HG03439 (cell line): ENCODE results near the gene ERMARD.

Experiments
- ATAC-seq: cut with Tn5 transposase; IDR thresholded peaks from one replicate; pipeline ENCODE4 v1.9.1; 2021; ENCODE audit warnings: mild to moderate bottlenecking, moderate library complexity; ENCODE audit not compliant: unreplicated experiment

The ERMARD gene

GRCh38 chr6:169820358-169820757 is 68.9 kb downstream of the ERMARD start:
- no peak for ATAC-seq

DNA sequence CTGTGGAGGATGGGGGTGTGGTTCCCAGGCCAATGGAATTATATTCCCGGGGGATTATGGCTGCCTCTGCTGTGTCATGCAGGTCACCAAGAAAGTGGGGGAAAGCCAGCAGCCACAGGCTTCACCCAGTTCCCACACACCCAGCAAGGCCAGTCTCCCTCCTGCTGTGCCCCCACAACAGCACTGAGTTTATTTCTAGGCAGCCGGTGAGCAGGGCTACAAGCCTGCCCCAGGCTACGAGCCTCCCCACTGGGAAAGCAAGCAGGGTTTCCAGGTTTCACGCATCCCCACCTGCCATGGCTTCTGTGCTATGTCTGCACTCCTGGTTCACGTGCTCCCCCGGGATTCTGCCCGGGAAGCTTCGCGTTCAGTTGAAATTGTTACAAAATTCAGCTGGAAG is 72.6 kb downstream of the ERMARD start:
- no peak for ATAC-seq

GRCh38 chr6:169824848-169825557 is 73.6 kb downstream of the ERMARD start:
- ATAC-seq = no peak

DNA sequence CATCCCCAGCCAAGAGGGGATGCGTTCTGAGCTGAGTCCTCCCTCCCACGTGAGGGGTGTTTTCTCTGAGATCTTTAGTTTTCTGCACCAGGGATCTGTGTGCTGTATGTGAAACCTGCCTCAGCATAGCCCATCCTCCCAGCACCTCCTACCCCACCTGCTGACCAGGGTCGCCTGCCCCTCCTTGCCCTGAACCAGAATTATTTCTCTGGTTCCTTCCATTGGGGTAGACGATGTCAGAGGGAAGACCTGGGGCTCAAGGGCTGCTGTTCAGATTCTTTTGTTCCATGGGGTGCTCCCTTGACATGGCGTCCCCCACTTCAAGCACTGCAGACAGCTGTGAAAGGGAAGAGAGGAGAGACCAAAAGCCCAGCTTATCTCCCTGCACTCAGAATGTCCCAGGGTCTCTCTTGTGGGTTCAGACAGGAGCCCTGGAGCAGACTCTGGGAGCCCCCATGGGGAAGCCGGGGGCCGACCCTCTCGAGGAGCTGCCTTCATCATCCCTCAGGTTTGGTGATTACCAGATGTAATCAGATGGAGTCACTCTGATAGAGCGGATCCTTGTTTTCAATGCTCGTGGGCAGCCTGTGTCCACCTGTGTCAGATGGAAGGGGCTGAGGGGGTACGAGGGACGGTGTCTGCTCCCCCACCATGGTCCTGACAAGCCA is 74.3 kb downstream of the ERMARD start:
- ATAC-seq = no peak

DNA sequence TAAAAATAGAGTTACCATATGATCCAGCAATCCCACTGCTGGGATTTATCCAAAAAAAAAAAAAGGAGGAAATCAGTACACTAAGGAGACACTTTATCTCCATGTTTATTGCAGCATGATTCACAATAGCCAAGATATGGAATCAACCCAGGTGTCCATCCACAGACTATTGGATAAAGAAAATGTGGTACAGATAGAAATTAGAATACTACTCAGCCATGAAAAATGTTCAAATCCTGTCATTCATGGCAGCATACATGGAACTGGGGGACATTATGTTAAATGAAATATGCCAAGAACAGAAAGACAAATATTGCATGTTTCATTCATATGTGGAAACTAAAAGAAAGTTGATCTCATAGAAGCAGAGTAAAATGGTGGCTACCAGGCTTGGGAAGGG is 75.3 kb downstream of the ERMARD start:
- no peak for ATAC-seq

DNA sequence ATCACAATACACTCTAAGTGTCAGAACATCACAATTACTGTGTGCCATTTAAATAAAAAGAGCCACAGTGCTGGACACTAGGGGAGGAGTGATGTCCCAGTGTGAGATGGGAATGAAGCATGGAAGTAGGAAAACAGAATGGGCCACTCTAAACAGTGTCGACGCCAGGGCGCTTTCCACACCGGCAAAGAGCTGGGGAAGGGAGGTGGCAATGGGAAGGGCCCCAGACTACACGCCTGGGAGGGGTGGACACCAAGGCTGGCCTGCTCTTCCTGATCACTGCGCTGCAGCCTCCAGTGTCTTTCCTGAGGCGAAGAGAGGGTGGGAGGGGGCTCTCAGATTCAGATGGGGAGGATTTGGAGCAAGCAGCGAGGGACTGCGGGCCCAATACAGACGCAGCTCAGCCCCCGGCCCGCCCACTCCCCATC is 75.9 kb downstream of the ERMARD start:
- ATAC-seq = no peak

DNA sequence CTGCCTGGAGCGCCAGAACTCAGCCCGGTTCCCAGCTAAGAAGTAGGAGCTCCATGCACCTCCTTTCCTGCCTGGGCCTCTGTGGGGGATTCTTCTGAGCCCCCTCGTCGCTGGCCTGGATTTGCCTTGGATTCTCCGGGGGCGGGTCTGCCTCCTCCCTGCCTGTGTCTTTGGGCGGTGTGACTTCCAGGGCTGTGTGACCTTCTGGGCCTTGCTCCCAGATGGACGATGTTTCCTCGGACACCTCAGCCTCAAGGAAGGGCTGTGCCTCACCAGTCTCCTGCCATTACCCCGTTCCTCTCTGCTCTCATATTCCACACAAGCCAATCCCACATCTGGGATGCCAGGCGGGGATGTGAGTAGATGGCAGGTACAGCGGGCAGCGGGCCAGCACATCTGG is 76.8 kb downstream of the ERMARD start:
- no peak for ATAC-seq

- no peak for ATAC-seq
Observed at GRCh38 chr6:169829786-169830185, 78.4 kb downstream of the ERMARD start.

DNA sequence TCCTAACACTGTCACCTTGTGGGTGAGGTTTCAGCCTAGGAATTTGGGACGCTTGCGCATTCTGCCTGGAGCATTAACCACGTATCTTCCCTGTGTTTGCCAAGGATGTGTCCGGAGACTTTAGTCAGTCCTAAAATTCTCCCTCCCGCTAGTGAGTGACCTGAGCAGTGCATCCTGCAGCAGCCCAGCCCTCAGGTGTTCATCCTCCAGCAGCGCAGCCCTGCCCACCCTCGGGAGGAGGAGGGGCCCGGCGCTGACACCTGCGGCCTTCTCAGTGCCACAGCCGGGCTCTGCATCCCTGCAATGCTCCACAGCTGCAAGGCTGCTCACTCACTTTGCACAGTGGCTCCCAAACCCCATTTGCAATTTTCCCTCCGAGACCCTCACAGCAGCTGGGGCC is 79.5 kb downstream of the ERMARD start:
- ATAC-seq = no peak
